Measurements from ENCODE around the gene CDHR2. TPM values are rescaled to one million over a fixed set of nuclear protein-coding genes. Genes with fewer than 3 reads are reported as not detected.

The CDHR2 gene
- total RNA-seq, 2 experiments from 2014 or later = 0.37 to 0.61 TPM

DNA sequence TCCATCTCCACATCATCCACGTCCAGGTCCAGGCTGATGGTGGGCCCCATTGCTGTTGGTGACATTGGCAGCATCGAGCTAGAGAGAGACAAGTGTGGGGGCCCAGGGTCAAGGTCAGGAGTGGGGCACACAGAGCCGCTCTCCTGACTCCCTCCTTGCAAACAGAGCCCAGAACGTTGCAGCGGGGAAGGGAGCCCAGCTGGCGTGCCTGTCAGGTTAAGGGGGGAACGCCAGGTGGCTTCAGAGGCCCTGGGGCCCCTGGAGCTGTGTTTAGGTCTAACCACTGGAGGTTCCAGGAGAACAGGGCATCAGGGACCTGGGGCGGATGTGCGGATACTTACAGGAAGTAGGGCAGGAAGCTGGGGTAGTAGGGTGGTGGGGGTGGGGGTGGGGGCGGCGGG, 19.4 kb upstream of the CDHR2 start:
- intact Hi-C loops (cut with DNase I, micrococcal nuclease) = no loop called here
- peak; percentile 18 for ATAC-seq
- H3K4me1 Mint-ChIP-seq = peaks cover 38% of the 10 kb centered on the region
- H3K27me3 Mint-ChIP-seq = no peaks in the 10 kb centered on the region
- H3K27ac Mint-ChIP-seq = peak overlapping the region; percentile 77
- H3K4me3 Mint-ChIP-seq = no peak overlapping the region
- H3K9me3 Mint-ChIP-seq (ENCODE audit: low read depth) = no peaks in the 10 kb centered on the region
- ChIA-PET POLR2A (no interaction called here), CTCF (interaction anchor here (0.6 to 0.7 kb wide), 2 partner anchors 36 to 182 kb away, joined by 4 read pairs; no protein-coding TSS in a partner anchor)
- H3K36me3 Mint-ChIP-seq (ENCODE audit: low read depth) = peaks cover 27% of the 10 kb centered on the region
- peak; percentile 55 for DNase-seq

DNA sequence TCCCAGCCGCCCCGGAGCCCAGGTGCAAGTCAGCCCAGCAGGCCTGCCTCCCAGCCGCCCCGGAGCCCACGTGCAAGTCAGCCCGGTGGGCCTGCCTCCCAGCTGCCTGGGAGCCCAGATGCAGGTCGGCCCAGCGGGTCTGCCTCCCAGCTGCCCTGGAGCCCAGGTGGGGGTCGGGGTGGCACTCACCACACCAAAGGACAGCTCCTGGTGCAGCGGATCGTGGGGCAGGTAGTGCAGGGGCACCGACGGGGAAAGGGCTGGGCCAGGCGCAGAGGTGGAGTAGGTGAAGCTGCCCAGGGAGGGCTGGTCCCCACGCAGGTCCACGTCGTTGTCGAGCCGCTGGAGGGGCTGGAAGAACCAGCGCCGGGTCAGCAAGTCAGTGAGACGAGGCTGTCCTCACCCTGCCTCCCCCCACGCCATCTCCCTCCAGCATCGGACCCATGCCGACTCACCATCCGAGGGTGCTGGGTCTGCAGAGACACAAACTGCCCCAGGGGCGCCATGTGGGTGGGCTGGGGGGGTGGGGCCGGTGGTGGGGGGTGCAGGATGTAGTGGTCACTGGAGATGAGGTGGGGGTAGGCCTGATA, 18.7 kb upstream of the CDHR2 start:
- no peaks in the 10 kb centered on the region for H3K27me3 Mint-ChIP-seq
- ChIA-PET POLR2A (no interaction called here), CTCF (interaction anchor here (0.6 to 1.4 kb wide), 4 partner anchors 36 to 181 kb away, joined by 3 to 5 read pairs (median 4); no protein-coding TSS in a partner anchor)
- no peak for DNase-seq
- H3K4me3 Mint-ChIP-seq = peak overlapping the region; percentile 40
- H3K27ac Mint-ChIP-seq = peak overlapping the region; percentile 65
- peaks cover 44% of the 10 kb centered on the region for H3K4me1 Mint-ChIP-seq
- peaks cover 30% of the 10 kb centered on the region for H3K36me3 Mint-ChIP-seq (ENCODE audit: low read depth)
- ATAC-seq = no peak
- no peaks in the 10 kb centered on the region for H3K9me3 Mint-ChIP-seq (ENCODE audit: low read depth)
- intact Hi-C loops (cut with DNase I, micrococcal nuclease) = no loop called here

DNA sequence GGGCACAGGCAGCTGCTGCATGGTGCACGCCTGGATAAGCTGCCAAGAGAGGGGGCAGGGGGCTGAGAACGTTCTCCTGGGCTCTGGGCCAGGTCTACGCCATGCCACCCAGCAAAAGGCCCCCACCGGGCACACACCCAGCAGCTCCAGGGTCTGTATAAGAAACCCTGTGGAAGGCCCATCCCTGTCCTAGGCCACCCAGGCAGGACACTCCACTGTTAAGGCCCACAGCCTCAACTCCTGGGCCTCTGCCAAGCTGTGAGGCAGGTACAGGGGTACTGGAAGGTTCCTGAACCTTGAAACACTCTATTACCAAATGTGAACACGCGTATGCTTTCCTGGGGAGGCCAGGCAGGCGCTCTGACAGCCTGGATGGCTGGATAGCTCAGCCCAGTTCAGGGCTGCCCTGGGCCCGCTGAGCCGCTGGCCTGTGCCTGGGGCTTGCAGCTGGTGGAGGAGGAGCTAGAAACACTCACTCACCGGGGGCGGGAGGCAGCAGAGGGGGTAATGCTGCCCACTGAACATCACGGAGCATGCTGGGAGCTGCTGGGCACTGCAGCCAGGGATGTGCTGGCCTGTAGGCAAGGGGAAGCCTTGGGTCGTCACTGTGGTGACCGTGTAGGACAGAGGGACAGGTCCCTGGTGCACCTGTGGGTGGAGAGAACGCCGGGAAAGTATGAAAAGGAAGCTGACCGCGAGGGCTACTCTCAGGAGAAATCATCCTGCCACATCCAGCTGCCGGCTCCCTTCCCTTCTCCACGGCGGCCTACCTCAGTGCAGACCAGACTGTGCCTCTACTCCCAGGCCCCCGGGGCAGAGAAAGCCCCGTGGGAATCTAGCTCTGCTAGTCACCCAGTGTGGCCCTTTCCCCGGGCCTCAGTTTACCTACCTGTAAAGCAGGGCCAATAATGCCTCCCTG, 17.9 kb upstream of the CDHR2 start:
- ATAC-seq = peak; percentile 26
- ChIA-PET POLR2A (interaction anchor here (0.5 kb wide), 1 partner anchor 83 kb away, joined by 4 read pairs; no protein-coding TSS in a partner anchor), CTCF (interaction anchor here (0.6 to 1.8 kb wide), 6 partner anchors 13 to 474 kb away, joined by 3 to 5 read pairs (median 3); partner anchors contain the start of gene CLTB)
- Mint-ChIP-seq H3K27ac (peak overlapping the region; percentile 86), H3K36me3 (ENCODE audit: low read depth) (peaks cover 35% of the 10 kb centered on the region), H3K4me3 (peak overlapping the region; percentile 56), H3K4me1 (peaks cover 44% of the 10 kb centered on the region), H3K27me3 (no peaks in the 10 kb centered on the region), H3K9me3 (ENCODE audit: low read depth) (no peaks in the 10 kb centered on the region)
- intact Hi-C loops (cut with DNase I, micrococcal nuclease) = no loop called here
- DNase-seq = peak; percentile 57

GRCh38 chr5:176531902-176532493, 17.1 kb upstream of the CDHR2 start:
- intact Hi-C loops (cut with DNase I, micrococcal nuclease) = no loop called here
- H3K27me3 Mint-ChIP-seq = no peaks in the 10 kb centered on the region
- H3K36me3 Mint-ChIP-seq (ENCODE audit: low read depth) = peaks cover 35% of the 10 kb centered on the region
- ATAC-seq = no peak
- no peaks in the 10 kb centered on the region for H3K9me3 Mint-ChIP-seq (ENCODE audit: low read depth)
- CTCF ChIA-PET = interaction anchor here (0.6 to 1.8 kb wide), 5 partner anchors 12 to 473 kb away, joined by 3 to 5 read pairs (median 3); partner anchors contain the start of gene CLTB
- peaks cover 44% of the 10 kb centered on the region for H3K4me1 Mint-ChIP-seq
- H3K27ac Mint-ChIP-seq = no peak overlapping the region
- POLR2A ChIA-PET = interaction anchor here (0.5 kb wide), 1 partner anchor 83 kb away, joined by 4 read pairs; no protein-coding TSS in a partner anchor
- no peak overlapping the region for H3K4me3 Mint-ChIP-seq
- no peak for DNase-seq

- POLR2A ChIA-PET = no interaction called here
- H3K27me3 Mint-ChIP-seq = no peaks in the 10 kb centered on the region
- peaks cover 35% of the 10 kb centered on the region for H3K36me3 Mint-ChIP-seq (ENCODE audit: low read depth)
- ATAC-seq (no peak), DNase-seq (no peak)
- no peaks in the 10 kb centered on the region for H3K9me3 Mint-ChIP-seq (ENCODE audit: low read depth)
- intact Hi-C loops (cut with DNase I, micrococcal nuclease) = no loop called here
- H3K27ac Mint-ChIP-seq = peak overlapping the region; percentile 98
- peaks cover 44% of the 10 kb centered on the region for H3K4me1 Mint-ChIP-seq
- CTCF ChIA-PET = interaction anchor here (0.7 to 1.8 kb wide), 3 partner anchors 11 to 116 kb away, joined by 3 to 5 read pairs (median 4); partner anchors contain the start of gene CLTB
- H3K4me3 Mint-ChIP-seq = peak overlapping the region; percentile 97
Observed at GRCh38 chr5:176532795-176533194, 16.3 kb upstream of the CDHR2 start.

GRCh38 chr5:176533390-176533789, 15.8 kb upstream of the CDHR2 start:
- ATAC-seq (no peak), DNase-seq (no peak)
- intact Hi-C loops (cut with DNase I, micrococcal nuclease) = no loop called here
- peaks cover 50% of the 10 kb centered on the region for H3K4me1 Mint-ChIP-seq
- H3K9me3 Mint-ChIP-seq (ENCODE audit: low read depth) = no peaks in the 10 kb centered on the region
- H3K27ac Mint-ChIP-seq = peak overlapping the region; percentile 98
- no peaks in the 10 kb centered on the region for H3K27me3 Mint-ChIP-seq
- ChIA-PET CTCF (interaction anchor here (0.7 to 1.2 kb wide), 4 partner anchors 25 to 126 kb away, joined by 3 to 6 read pairs (median 4); partner anchors contain the start of genes CLTB and FAF2), POLR2A (interaction anchor here (0.9 to 1.5 kb wide), 2 partner anchors 10 to 29 kb away, joined by 3 to 6 read pairs; no protein-coding TSS in a partner anchor)
- H3K4me3 Mint-ChIP-seq = peak overlapping the region; percentile 97
- peaks cover 34% of the 10 kb centered on the region for H3K36me3 Mint-ChIP-seq (ENCODE audit: low read depth)

DNA sequence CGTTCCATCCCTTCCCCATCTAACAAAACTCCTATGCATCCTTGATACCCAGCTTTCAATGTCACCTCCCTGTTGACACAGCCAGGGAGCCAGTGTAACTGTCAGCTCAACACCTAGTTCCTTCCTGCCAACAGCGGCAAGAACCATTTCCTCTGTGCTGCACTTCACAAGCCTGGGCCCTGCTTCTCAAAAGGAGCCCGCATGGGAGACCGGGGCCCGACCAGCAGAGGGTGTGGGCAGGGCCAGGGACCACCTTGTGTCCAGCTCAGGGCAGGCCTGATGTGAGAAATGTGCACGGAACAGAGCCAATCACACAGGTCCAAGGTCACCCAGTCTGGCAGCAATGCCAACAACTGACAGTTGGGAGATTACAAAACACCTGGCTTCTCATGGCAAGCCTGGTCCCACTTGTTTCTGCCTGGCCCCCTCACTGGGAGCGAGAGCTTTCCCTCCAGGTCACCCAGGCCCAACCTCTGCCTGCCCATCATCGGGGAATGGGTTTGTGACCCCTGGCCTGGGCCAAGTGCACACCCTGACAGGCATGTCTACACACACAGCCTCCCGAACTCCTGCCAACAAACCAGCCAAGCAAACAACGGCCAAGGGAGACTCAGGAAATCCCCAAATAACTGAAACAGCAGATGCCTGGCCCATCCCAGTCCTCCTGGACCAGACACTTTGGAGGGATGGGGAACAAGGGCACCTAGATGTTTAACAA, 15.1 kb upstream of the CDHR2 start:
- H3K27ac Mint-ChIP-seq = peak overlapping the region; percentile 98
- H3K36me3 Mint-ChIP-seq (ENCODE audit: low read depth) = peaks cover 34% of the 10 kb centered on the region
- ChIA-PET POLR2A (interaction anchor here (0.6 to 1.5 kb wide), 3 partner anchors 10 to 29 kb away, joined by 3 to 6 read pairs (median 5); no protein-coding TSS in a partner anchor), CTCF (interaction anchor here (0.7 to 1.2 kb wide), 4 partner anchors 24 to 125 kb away, joined by 3 to 6 read pairs (median 4); partner anchors contain the start of genes CLTB and FAF2)
- peaks cover 53% of the 10 kb centered on the region for H3K4me1 Mint-ChIP-seq
- peak; percentile 65 for DNase-seq
- no peaks in the 10 kb centered on the region for H3K27me3 Mint-ChIP-seq
- intact Hi-C loops (cut with DNase I, micrococcal nuclease) = no loop called here
- peak overlapping the region; percentile 97 for H3K4me3 Mint-ChIP-seq
- H3K9me3 Mint-ChIP-seq (ENCODE audit: low read depth) = no peaks in the 10 kb centered on the region
- ATAC-seq = no peak

- no peaks in the 10 kb centered on the region for H3K27me3 Mint-ChIP-seq
- H3K4me3 Mint-ChIP-seq = peak overlapping the region; percentile 97
- intact Hi-C loops (cut with DNase I, micrococcal nuclease) = loop anchor here in 1 of 2 experiments (5.0 kb wide), 4 partner anchors 297 to 1017 kb away; partner anchors contain the start of genes LMAN2 and SIMC1
- H3K4me1 Mint-ChIP-seq = peaks cover 54% of the 10 kb centered on the region
- no peaks in the 10 kb centered on the region for H3K9me3 Mint-ChIP-seq (ENCODE audit: low read depth)
- H3K27ac Mint-ChIP-seq = peak overlapping the region; percentile 98
- peak; percentile 36 for DNase-seq
- no peak for ATAC-seq
- peaks cover 31% of the 10 kb centered on the region for H3K36me3 Mint-ChIP-seq (ENCODE audit: low read depth)
- CTCF ChIA-PET = interaction anchor here (1.0 to 1.4 kb wide), 3 partner anchors 9 to 96 kb away, joined by 3 to 6 read pairs (median 5); partner anchors contain the start of genes EIF4E1B, FAF2 and SNCB
- POLR2A ChIA-PET = interaction anchor here (0.6 to 1.5 kb wide), 3 partner anchors 9 to 24 kb away, joined by 3 to 6 read pairs (median 5); no protein-coding TSS in a partner anchor
Observed at GRCh38 chr5:176534640-176535039, 14.5 kb upstream of the CDHR2 start.

DNA sequence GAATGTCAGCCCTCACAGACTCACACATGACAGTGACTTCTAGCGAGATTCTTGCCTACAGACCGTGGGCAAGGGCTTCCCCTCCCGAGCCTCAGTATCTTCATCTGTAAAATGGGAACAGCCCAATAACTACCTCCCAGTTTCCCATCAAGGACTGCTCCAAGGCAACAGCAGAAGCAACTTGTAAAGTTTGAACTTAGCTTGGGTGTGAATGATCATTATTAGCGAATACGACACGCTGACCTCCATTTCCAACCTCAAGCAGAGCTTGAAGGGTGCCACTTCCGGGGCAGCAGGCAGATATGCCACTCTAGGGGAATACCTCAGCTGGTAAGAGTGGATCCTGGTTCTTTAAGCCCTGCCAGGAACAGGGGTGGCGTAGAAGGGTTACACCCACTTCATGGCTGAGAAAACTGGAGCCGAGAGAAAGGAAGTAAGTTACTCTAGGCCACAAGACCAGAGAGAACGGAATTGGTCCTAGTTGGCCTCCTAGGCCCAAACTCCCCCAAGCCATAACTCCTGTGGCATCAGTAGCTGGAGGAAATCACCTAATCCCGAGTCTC, 14.0 kb upstream of the CDHR2 start:
- DNase-seq (peak; percentile 64), ATAC-seq (peak; percentile 4)
- intact Hi-C loops (cut with DNase I, micrococcal nuclease) = loop anchor here in 1 of 2 experiments (5.0 kb wide), 4 partner anchors 298 to 1018 kb away; partner anchors contain the start of genes LMAN2 and SIMC1
- CTCF ChIA-PET = interaction anchor here (1.0 to 1.4 kb wide), 3 partner anchors 9 to 95 kb away, joined by 3 to 5 read pairs (median 3); partner anchors contain the start of genes EIF4E1B and SNCB
- no peaks in the 10 kb centered on the region for H3K27me3 Mint-ChIP-seq
- H3K4me3 Mint-ChIP-seq = peak overlapping the region; percentile 97
- peak overlapping the region; percentile 98 for H3K27ac Mint-ChIP-seq
- POLR2A ChIA-PET = interaction anchor here (1.2 to 3.2 kb wide), 3 partner anchors 9 to 118 kb away, joined by 3 to 18 read pairs (median 4); partner anchors contain the start of gene FAF2
- H3K36me3 Mint-ChIP-seq (ENCODE audit: low read depth) = peaks cover 29% of the 10 kb centered on the region
- H3K4me1 Mint-ChIP-seq = peaks cover 57% of the 10 kb centered on the region
- H3K9me3 Mint-ChIP-seq (ENCODE audit: low read depth) = no peaks in the 10 kb centered on the region
